ENCODE results near the gene GTF2F1.
A peak's percentile ranks its signal among the peaks of the same experiment; 100 is the strongest.

Gene GTF2F1

GRCh38 chr19:6424195-6424938 is 31.4 kb upstream of the GTF2F1 start, which contains the start of gene KHSRP:
TSS of gene KHSRP (minus strand) at chr19:6424811. CDS start at chr19:6424701, 110 bp downstream.
- no peak for DNase-seq (ENCODE audit: low read depth, low spot score)
- in situ Hi-C loops (cut with HindIII; ENCODE audit: low sequenced_read_pairs) = no loop called here
- peak within 1 kb of the TSS; percentile 97 for H3K4me3 ChIP-seq (ENCODE audit: low read depth, low read length)
- TF ChIP-seq CTCF (IDR thresholded peaks at IDR 0.05; ENCODE audit: low read depth, low read length) = no peak

GRCh38 chr19:6423499-6424194 is 30.7 kb upstream of the GTF2F1 start:
- peak; percentile 37 for DNase-seq (ENCODE audit: low read depth, low spot score)
- peak overlapping the region; percentile 97 for H3K4me3 ChIP-seq (ENCODE audit: low read depth, low read length)
- no peak for TF ChIP-seq CTCF (IDR thresholded peaks at IDR 0.05; ENCODE audit: low read depth, low read length)
- in situ Hi-C loops (cut with HindIII; ENCODE audit: low sequenced_read_pairs) = no loop called here

GRCh38 chr19:6421075-6422014 is 28.4 kb upstream of the GTF2F1 start:
- in situ Hi-C loops (cut with HindIII; ENCODE audit: low sequenced_read_pairs) = no loop called here
- no peak for DNase-seq (ENCODE audit: low read depth, low spot score)
- H3K4me3 ChIP-seq (ENCODE audit: low read depth, low read length) = no peak overlapping the region
- no peak for TF ChIP-seq CTCF (IDR thresholded peaks at IDR 0.05; ENCODE audit: low read depth, low read length)

- DNase-seq (ENCODE audit: low read depth, low spot score) = no peak
- in situ Hi-C loops (cut with HindIII; ENCODE audit: low sequenced_read_pairs) = no loop called here
Observed at GRCh38 chr19:6418562-6418932, 25.6 kb upstream of the GTF2F1 start.

GRCh38 chr19:6417713-6418561 is 25.0 kb upstream of the GTF2F1 start:
- no peak overlapping the region for H3K4me3 ChIP-seq (ENCODE audit: low read depth, low read length)
- DNase-seq (ENCODE audit: low read depth, low spot score) = peak; percentile 13
- TF ChIP-seq CTCF (IDR thresholded peaks at IDR 0.05; ENCODE audit: low read depth, low read length) = peak; percentile 58
- in situ Hi-C loops (cut with HindIII; ENCODE audit: low sequenced_read_pairs) = no loop called here

More at GRCh38 chr19:6418562-6418932, 25.6 kb upstream of the GTF2F1 start:
- no peak overlapping the region for H3K4me3 ChIP-seq (ENCODE audit: low read depth, low read length)
- no peak for TF ChIP-seq CTCF (IDR thresholded peaks at IDR 0.05; ENCODE audit: low read depth, low read length)
